Body of pancreas (tissue), 4 donors: ENCODE measurements around the gene TMEM232. TPM values are rescaled to one million over a fixed set of nuclear protein-coding genes. Genes with fewer than 3 reads are reported as not detected.

ENCODE experiments used
- ATAC-seq: fragments of 150-250 bp; one replicate; pipeline ENCODE4 v1.9.1; 2016
- DNase-seq, 4 donors: peaks; one replicate each; pipeline ENCODE4 v3.0.0-alpha.2; 2019
- H3K27ac ChIP-seq, 4 donors: fragments of 200-600 bp; sonication (generic); 1 replicate in 3 of 4; 2 replicates in 1 of 4; pipeline versions ENCODE4 v1.5.1 to v1.6.1; 2016 to 2019; ENCODE audit warnings: mild to moderate bottlenecking in 1 of 4, mixed read lengths in 1 of 4, moderate library complexity in 1 of 4
- H3K27me3 ChIP-seq, 2 donors: fragments of 200-600 bp; sonication (generic); one replicate each; pipeline ENCODE4 v1.6.0; 2016; ENCODE audit warnings: mild to moderate bottlenecking in 1 of 2
- H3K36me3 ChIP-seq, 2 donors: fragments of 200-600 bp; sonication (generic); replicated peaks in 1 of 2; 2 replicates each; pipeline ENCODE4 v1.5.1; 2016; ENCODE audit warnings: low read depth in 2 of 2; ENCODE audit not compliant: insufficient read depth in 1 of 2
- H3K4me1 ChIP-seq: fragments of 200-600 bp; sonication (generic); one replicate; pipeline ENCODE4 v1.6.0; 2016
- H3K4me3 ChIP-seq, 2 donors: fragments of 200-600 bp; sonication (generic); 1 replicate in 1 of 2; 2 replicates in 1 of 2; pipeline ENCODE4 v1.5.1; 2016 to 2019
- H3K9me3 ChIP-seq, 3 donors: fragments of 200-600 bp; sonication (generic); 1 replicate in 2 of 3; 2 replicates in 1 of 3; pipeline ENCODE4 v1.5.1; 2016
- CTCF ChIP-seq, 7 experiments: fragments of 450-650 bp in 4 of 7; fragments of 200-600 bp in 3 of 7; sonication (generic) in 3 of 7; IDR thresholded peaks; one replicate each; pipeline ENCODE4 v1.5.1; 2016 to 2019; ENCODE audit warnings: antibody characterized with exemption in 7 of 7
- POLR2A ChIP-seq, 3 donors: fragments of 450-650 bp; IDR thresholded peaks; one replicate each; pipeline ENCODE4 v1.6.1; 2016; ENCODE audit warnings: antibody characterized with exemption in 3 of 3, mild to moderate bottlenecking in 2 of 3
- WGBS, 2 donors: methylation state at CpG; one replicate each; pipeline ENCODE4 v1.1.5; 2017; 5-methylcytosine and 5-hydroxymethylcytosine counted together
- intact Hi-C: fragments of 100-400 bp; cut with DNase I; formaldehyde crosslinking; loops from one replicate; pipeline ENCODE4 v1.15.1; 2023
- total RNA-seq, 2 donors: library from RNA; depleted of rRNA; stranded (reverse); fragments of >200 nt; gene quantifications; one replicate each; pipeline ENCODE4 v1.1.0, GENCODE V29; 2016

The TMEM232 gene
- total RNA-seq, 2 donors from 2014 or later: 1.3 to 3.1 TPM

DNA sequence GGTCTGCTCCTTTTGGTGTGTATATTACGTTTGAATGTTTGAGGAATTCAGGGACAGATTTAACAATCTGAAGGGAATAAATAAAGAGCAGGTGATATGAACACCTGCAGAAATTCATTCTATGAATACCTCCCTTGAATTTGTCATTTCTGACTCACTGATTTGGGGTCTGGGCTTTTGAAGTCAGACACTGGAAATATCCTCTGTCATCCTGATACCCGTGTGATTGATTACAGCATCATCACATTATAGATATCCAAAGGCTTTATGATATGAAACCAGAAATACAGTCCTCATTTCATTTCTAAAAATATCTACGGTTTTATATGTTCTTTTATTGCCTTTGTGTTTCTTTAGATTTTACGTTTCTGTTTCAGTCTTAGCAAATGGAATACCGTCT lies 68.5 kb downstream of the TMEM232 start:
- Histone ChIP-seq H3K4me3 (no peak overlapping the region), H3K27ac (no peak overlapping the region), H3K4me1 (no peaks in the 10 kb centered on the region), H3K9me3 (no peaks in the 10 kb centered on the region), H3K36me3 (no peaks in the 10 kb centered on the region), H3K27me3 (no peaks in the 10 kb centered on the region)
- intact Hi-C loops: no loop called here
- no peak for ATAC-seq
- WGBS, 2 donors: 64 to 75% methylated on average over 5 of the region's 5 CpGs
- TF ChIP-seq CTCF (IDR thresholded peaks at IDR 0.05): no peak
- TF ChIP-seq POLR2A (IDR thresholded peaks at IDR 0.05): no peak
- no peak for DNase-seq

- Histone ChIP-seq H3K36me3 (no peaks in the 10 kb centered on the region), H3K4me3 (no peak overlapping the region), H3K4me1 (no peaks in the 10 kb centered on the region), H3K27me3 (no peaks in the 10 kb centered on the region), H3K9me3 (no peaks in the 10 kb centered on the region), H3K27ac (no peak overlapping the region)
- intact Hi-C loops: no loop called here
- 85 to 86% methylated on average over 3 of the region's 3 CpGs for WGBS, 2 donors
- DNase-seq (no peak), ATAC-seq (no peak)
- no peak for TF ChIP-seq CTCF (IDR thresholded peaks at IDR 0.05)
- TF ChIP-seq POLR2A (IDR thresholded peaks at IDR 0.05): no peak
These were observed 73.1 kb downstream of the TMEM232 start for GRCh38 chr5:110653231-110653970.

DNA sequence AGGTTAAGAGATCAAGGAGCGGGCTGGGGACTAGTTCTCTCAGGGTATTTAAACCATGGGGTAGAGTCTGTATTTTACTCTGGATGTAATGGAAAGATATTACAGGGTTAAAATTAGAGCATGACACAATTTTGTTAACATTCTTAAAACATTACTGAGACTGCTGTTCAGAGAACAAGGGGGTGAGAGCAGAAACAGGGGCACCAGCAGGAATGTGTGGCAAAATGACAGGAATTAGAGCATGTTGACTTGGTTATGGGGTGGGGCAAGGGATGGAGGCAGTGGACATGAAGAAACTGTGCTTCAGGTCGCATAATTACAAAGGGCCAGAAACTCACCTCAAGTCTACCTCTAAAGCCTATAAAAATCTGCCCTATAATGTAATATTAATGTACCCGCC lies 75.0 kb downstream of the TMEM232 start:
- Histone ChIP-seq H3K27ac (no peak overlapping the region), H3K4me3 (no peak overlapping the region), H3K36me3 (no peaks in the 10 kb centered on the region), H3K27me3 (no peaks in the 10 kb centered on the region), H3K4me1 (no peaks in the 10 kb centered on the region), H3K9me3 (no peaks in the 10 kb centered on the region)
- DNase-seq: no peak
- WGBS, 2 donors: 42 to 54% methylated on average over 3 of the region's 3 CpGs
- TF ChIP-seq POLR2A (IDR thresholded peaks at IDR 0.05): no peak
- no peak for TF ChIP-seq CTCF (IDR thresholded peaks at IDR 0.05)
- no peak for ATAC-seq
- intact Hi-C loops: no loop called here

DNA sequence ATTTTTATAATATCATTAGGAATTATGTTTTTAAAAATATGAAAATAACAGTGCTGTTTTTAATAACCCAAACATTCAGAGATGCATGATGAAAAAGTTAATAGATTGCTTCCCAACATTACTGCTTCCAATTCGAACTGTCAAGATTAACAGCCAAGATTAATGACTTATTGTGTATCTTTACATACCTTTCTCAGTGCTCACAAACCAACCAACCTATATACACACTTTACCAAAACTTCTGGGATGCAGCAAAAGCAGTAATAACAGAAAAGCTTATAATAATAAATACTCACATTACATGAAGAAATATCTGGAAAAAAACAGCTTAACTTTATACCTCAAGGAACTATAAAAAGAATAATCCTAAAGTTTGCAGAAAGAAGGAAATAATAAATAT lies 82.1 kb downstream of the TMEM232 start:
- H3K4me1 ChIP-seq: no peaks in the 10 kb centered on the region
- ATAC-seq (no peak), DNase-seq (no peak)
- intact Hi-C loops: no loop called here
- WGBS, 2 donors: 27 to 29% methylated on average over 1 of the region's 1 CpG
- H3K36me3 ChIP-seq: no peaks in the 10 kb centered on the region
- no peaks in the 10 kb centered on the region for H3K9me3 ChIP-seq
- no peaks in the 10 kb centered on the region for H3K27me3 ChIP-seq
- no peak overlapping the region for H3K27ac ChIP-seq
- no peak for TF ChIP-seq CTCF (IDR thresholded peaks at IDR 0.05)
- TF ChIP-seq POLR2A (IDR thresholded peaks at IDR 0.05): no peak
- no peak overlapping the region for H3K4me3 ChIP-seq
